HepG2 (cell line): ENCODE measurements around the gene PCYT2. TPM values are rescaled to one million over a fixed set of nuclear protein-coding genes. Genes with fewer than 3 reads are reported as not detected.

Source experiments
- AHR ChIP-seq: IDR thresholded peaks from 2 replicates; pipeline ENCODE4 v1.6.1; 2018; ENCODE audit warnings: missing genetic modification reagents, missing compliant biosample characterization
- ATF7-NPFF ChIP-seq: sonication (generic); formaldehyde crosslinking; IDR thresholded peaks from 2 replicates; pipeline ENCODE4 v1.8.1; 2023; ENCODE audit warnings: mild to moderate bottlenecking, low read depth, missing genetic modification reagents, moderate library complexity
- ETV5 ChIP-seq: IDR thresholded peaks from 2 replicates; pipeline ENCODE4 v1.6.1; 2018; ENCODE audit warnings: missing biosample characterization, missing genetic modification reagents, inconsistent platforms, borderline replicate concordance
- HDAC6 ChIP-seq: fragments of 200-600 bp; sonication (generic); IDR thresholded peaks from 2 replicates; pipeline ENCODE4 v1.7.0; 2017; ENCODE audit warnings: mild to moderate bottlenecking, antibody characterized with exemption, low read length, low read depth
- HOXA9 ChIP-seq: sonication (generic); formaldehyde crosslinking; IDR thresholded peaks from 2 replicates; pipeline ENCODE4 v1.8.1; 2022; ENCODE audit warnings: missing genetic modification reagents, mild to moderate bottlenecking, moderate library complexity, borderline replicate concordance
- KDM3A ChIP-seq: IDR thresholded peaks from 2 replicates; pipeline ENCODE4 v1.6.1; 2018; ENCODE audit warnings: low read depth, missing compliant biosample characterization
- MAFF ChIP-seq: IDR thresholded peaks from 2 replicates; pipeline ENCODE4 v1.6.1; 2011; ENCODE audit warnings: low read depth, low read length, improper control_type of control experiment
- MATR3 ChIP-seq: sonication (generic); formaldehyde crosslinking; IDR thresholded peaks from 2 replicates; pipeline ENCODE4 v1.4.0; 2020; ENCODE audit warnings: missing genetic modification reagents
- MYNN ChIP-seq: sonication (generic); formaldehyde crosslinking; IDR thresholded peaks from 2 replicates; pipeline ENCODE4 v1.4.0; 2020; ENCODE audit warnings: mild to moderate bottlenecking, low read depth, missing genetic modification reagents
- NCOR1 ChIP-seq: fragments of 200-600 bp; sonication (generic); IDR thresholded peaks from 2 replicates; pipeline ENCODE4 v1.7.0; 2017; ENCODE audit warnings: antibody characterized with exemption, low read length, borderline replicate concordance
- NFE2 ChIP-seq: sonication (generic); formaldehyde crosslinking; IDR thresholded peaks from 2 replicates; pipeline ENCODE4 v1.4.0; 2020; ENCODE audit warnings: missing genetic modification reagents
- NFE2L2 ChIP-seq: fragments of 150-350 bp; IDR thresholded peaks from 2 replicates; pipeline ENCODE4 v1.6.1; 2014; ENCODE audit warnings: low read length
- PHF21A ChIP-seq: sonication (generic); formaldehyde crosslinking; IDR thresholded peaks from 2 replicates; pipeline ENCODE4 v1.5.0; 2020; ENCODE audit warnings: mild to moderate bottlenecking, missing genetic modification reagents
- RCOR2 ChIP-seq: IDR thresholded peaks from 2 replicates; pipeline ENCODE4 v1.6.1; 2016; ENCODE audit warnings: missing biosample characterization, missing genetic modification reagents
- REPIN1 ChIP-seq: sonication (generic); formaldehyde crosslinking; IDR thresholded peaks from 2 replicates; pipeline ENCODE4 v1.8.0; 2022; ENCODE audit warnings: missing genetic modification reagents, low read depth, mild to moderate bottlenecking, borderline replicate concordance
- SAP130 ChIP-seq: IDR thresholded peaks from 2 replicates; pipeline ENCODE4 v1.6.1; 2016; ENCODE audit warnings: low read depth
- SIN3B ChIP-seq: fragments of 150-350 bp; IDR thresholded peaks from 2 replicates; pipeline ENCODE4 v1.6.1; 2014; ENCODE audit warnings: low read length
- SMARCC2 ChIP-seq: fragments of 450-650 bp; IDR thresholded peaks from 2 replicates; pipeline ENCODE4 v1.6.1; 2017; ENCODE audit warnings: antibody characterized with exemption, mild to moderate bottlenecking
- SMC3 ChIP-seq: IDR thresholded peaks from 2 replicates; pipeline ENCODE4 v1.6.1; 2011; ENCODE audit warnings: low read length, improper control_type of control experiment
- TBL1XR1 ChIP-seq: fragments of 150-350 bp; IDR thresholded peaks from 2 replicates; pipeline ENCODE4 v1.6.1; 2014; ENCODE audit warnings: borderline replicate concordance, low read length; ENCODE audit not compliant: partially characterized antibody
- TRIM24 ChIP-seq: sonication (generic); formaldehyde crosslinking; IDR thresholded peaks from 2 replicates; pipeline ENCODE4 v1.8.0; 2022; ENCODE audit warnings: mild to moderate bottlenecking, missing genetic modification reagents
- ZBTB3 ChIP-seq: sonication (generic); formaldehyde crosslinking; IDR thresholded peaks from 2 replicates; pipeline ENCODE4 v1.4.0; 2020; ENCODE audit warnings: low read depth, mild to moderate bottlenecking, moderate library complexity, missing genetic modification reagents, borderline replicate concordance
- ZC3H13 ChIP-seq: sonication (generic); formaldehyde crosslinking; IDR thresholded peaks from 2 replicates; pipeline ENCODE4 v1.8.1; 2023; ENCODE audit warnings: mild to moderate bottlenecking, missing genetic modification reagents, moderate library complexity
- ZKSCAN5 ChIP-seq: sonication (generic); formaldehyde crosslinking; IDR thresholded peaks from 2 replicates; pipeline ENCODE4 v1.5.1; 2020; ENCODE audit warnings: mild to moderate bottlenecking, missing genetic modification reagents
- ZNF326 ChIP-seq: sonication (generic); formaldehyde crosslinking; IDR thresholded peaks from 2 replicates; pipeline ENCODE4 v1.4.0; 2020; ENCODE audit warnings: missing genetic modification reagents, borderline replicate concordance
- ZNF782 ChIP-seq: sonication (generic); formaldehyde crosslinking; IDR thresholded peaks from 2 replicates; pipeline ENCODE4 v1.4.0; 2020; ENCODE audit warnings: missing genetic modification reagents, mild to moderate bottlenecking, borderline replicate concordance
- ZSCAN12 ChIP-seq: sonication (generic); formaldehyde crosslinking; IDR thresholded peaks from 2 replicates; pipeline ENCODE4 v1.9.0; 2021; ENCODE audit warnings: mild to moderate bottlenecking, missing genetic modification reagents
- ZSCAN21 ChIP-seq: sonication (generic); formaldehyde crosslinking; IDR thresholded peaks from 2 replicates; pipeline ENCODE4 v1.8.0; 2022; ENCODE audit warnings: mild to moderate bottlenecking, missing genetic modification reagents, moderate library complexity, borderline replicate concordance
- polyA plus RNA-seq, 8 experiments: library from polyadenylated mRNA; depleted of rRNA in 3 of 8; stranded (reverse) in 7 of 8; unstranded in 1 of 8; fragments of >200 nt; fragmentation: Illumina TruSeq in 4 of 8; extraction: Trizol in 4 of 8; gene quantifications; 2 replicates each; pipeline versions ENCODE4 v1.2.1 to v1.2.3, GENCODE V29; 2011 to 2016; ENCODE audit warnings: low read depth in 4 of 8, missing spikeins in 1 of 8, mixed read lengths in 1 of 8; ENCODE audit not compliant: insufficient read depth in 1 of 8
- total RNA-seq, 5 experiments: library from RNA; depleted of rRNA; stranded (reverse); fragments of >200 nt; fragmentation: Illumina TruSeq; extraction: Trizol; gene quantifications; 2 replicates each; pipeline ENCODE4 v1.2.3, GENCODE V29; 2016; ENCODE audit warnings: low read depth in 1 of 5
- TF ChIP-seq, protein P1 (sequence below): sonication (generic); formaldehyde crosslinking; IDR thresholded peaks from 2 replicates; pipeline ENCODE4 v1.8.1; 2023; ENCODE audit warnings: mild to moderate bottlenecking, inconsistent platforms, moderate library complexity, missing genetic modification reagents, borderline replicate concordance
- TF ChIP-seq, protein P2 (sequence below): sonication (generic); formaldehyde crosslinking; IDR thresholded peaks from 2 replicates; pipeline ENCODE4 v1.8.1; 2023; ENCODE audit warnings: missing genetic modification reagents, mild to moderate bottlenecking, borderline replicate concordance
- TF ChIP-seq, protein P3 (sequence below): sonication (generic); formaldehyde crosslinking; IDR thresholded peaks from 2 replicates; pipeline ENCODE4 v1.4.0; 2020; ENCODE audit warnings: missing genetic modification reagents, low read depth, mild to moderate bottlenecking, borderline replicate concordance

PCYT2 gene
- total and polyA plus RNA-seq, 2 of the 13 experiments (the other 11 are each of a cell fraction or from before 2014, with no cell fraction given) = 147 to 297 TPM

DNA sequence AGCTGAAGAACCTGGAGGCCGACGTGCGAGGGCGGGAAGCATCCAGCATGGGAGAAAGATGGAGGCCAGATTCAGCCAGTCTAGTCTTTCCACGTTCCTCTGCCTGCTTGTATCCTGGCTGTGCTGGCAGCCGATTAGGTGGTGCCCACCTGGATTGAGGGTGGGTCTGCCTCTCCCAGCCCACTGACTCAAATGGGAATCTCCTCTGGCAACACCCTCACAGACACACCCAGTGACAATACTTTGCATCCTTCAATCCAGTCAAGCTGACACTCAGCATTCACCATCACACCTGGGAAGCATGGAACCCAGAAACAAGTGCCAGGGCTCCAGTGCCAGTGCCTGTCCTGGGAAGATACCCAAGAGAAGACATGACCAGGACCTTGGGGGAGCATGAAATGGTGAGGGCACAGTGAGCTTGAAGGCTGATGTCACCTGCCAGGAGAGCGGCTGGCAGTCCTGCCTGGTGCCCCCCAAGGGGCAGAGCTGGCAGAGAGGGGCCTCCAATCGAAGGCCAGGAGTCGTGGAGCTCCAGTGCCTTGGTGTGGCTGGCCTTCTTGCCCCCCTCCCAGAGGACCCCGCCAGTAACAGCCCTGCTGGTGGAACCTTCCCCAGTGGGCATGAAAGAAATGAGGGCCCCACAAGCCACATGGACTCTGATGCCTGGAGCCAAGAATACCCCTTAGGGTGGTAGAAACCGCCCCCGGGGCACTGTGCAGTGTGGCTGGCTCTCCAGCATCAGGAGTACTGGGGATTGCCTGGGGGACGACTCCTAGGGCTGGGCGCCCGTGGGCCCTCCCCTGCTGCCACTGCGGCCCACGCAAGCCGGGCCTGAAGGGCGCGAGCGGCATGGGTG is 9.8 kb downstream of the PCYT2 start (continued):
- TF ChIP-seq REPIN1 (CRISPR knock-in tag) (0 out of 2 replicates have a peak, but pooled peaks have one; percentile 20), NFE2 (CRISPR knock-in tag) (no peak), PHF21A (CRISPR knock-in tag) (no peak), KDM3A (no peak), SAP130 (no peak; the same call in 1 of the 2 replicates), HOXA9 (CRISPR knock-in tag) (no peak), RCOR2 (CRISPR knock-in tag) (no peak), ZKSCAN5 (CRISPR knock-in tag) (no peak), MATR3 (no peak), ZSCAN12 (no peak), ETV5 (CRISPR knock-in tag) (no peak), AHR (no peak), ZSCAN21 (CRISPR knock-in tag) (no peak; the same call in 1 of the 2 replicates), TBL1XR1 (no peak), ZNF782 (no peak), NCOR1 (no peak), SMC3 (no peak), NFE2L2 (no peak), SIN3B (no peak), HDAC6 (no peak), SMARCC2 (no peak), ZBTB3 (CRISPR knock-in tag) (no peak), MAFF (no peak), ZC3H13 (no peak; the same call in 1 of the 2 replicates), ATF7-NPFF (CRISPR knock-in tag) (no peak), MYNN (CRISPR knock-in tag) (no peak), TRIM24 (no peak), ZNF326 (peak; percentile 92)
- TF ChIP-seq, protein P1, sequence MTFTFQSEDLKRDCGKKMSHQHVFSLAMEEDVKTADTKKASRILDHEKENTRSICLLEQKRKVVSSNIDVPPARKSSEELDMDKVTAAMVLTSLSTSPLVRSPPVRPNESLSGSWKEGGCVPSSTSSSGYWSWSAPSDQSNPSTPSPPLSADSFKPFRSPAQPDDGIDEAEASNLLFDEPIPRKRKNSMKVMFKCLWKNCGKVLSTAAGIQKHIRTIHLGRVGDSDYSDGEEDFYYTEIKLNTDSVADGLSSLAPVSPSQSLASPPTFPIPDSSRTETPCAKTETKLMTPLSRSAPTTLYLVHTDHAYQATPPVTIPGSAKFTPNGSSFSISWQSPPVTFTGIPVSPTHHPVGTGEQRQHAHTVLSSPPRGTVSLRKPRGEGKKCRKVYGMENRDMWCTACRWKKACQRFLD = no peak
- TF ChIP-seq, protein P2, sequence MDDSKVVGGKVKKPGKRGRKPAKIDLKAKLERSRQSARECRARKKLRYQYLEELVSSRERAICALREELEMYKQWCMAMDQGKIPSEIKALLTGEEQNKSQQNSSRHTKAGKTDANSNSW (CRISPR knock-in tag) = no peak
- TF ChIP-seq, protein P3, sequence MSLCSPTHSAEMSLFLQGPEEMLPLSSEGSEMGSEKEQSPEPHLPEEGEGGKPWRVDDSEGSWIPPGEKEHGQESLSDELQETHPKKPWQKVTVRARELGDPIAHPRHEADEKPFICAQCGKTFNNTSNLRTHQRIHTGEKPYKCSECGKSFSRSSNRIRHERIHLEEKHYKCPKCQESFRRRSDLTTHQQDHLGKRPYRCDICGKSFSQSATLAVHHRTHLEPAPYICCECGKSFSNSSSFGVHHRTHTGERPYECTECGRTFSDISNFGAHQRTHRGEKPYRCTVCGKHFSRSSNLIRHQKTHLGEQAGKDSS = no peak; the same call in 1 of the 2 replicates
